Sigmoid colon (tissue), 4 donors: ENCODE results near the gene BANK1.

Source experiments
- CTCF ChIP-seq, 4 experiments: fragments of 450-650 bp in 3 of 4; fragments of 200-600 bp in 1 of 4; IDR thresholded peaks; one replicate each; pipeline ENCODE4 v1.5.1; 2016 to 2019; ENCODE audit warnings: antibody characterized with exemption in 4 of 4, mild to moderate bottlenecking in 3 of 4, moderate library complexity in 2 of 4
- EP300 ChIP-seq, 4 donors: sonication (generic); formaldehyde crosslinking; IDR thresholded peaks; one replicate each; pipeline ENCODE4 v1.6.1; 2017; ENCODE audit warnings: antibody characterized with exemption in 4 of 4
- POLR2A ChIP-seq, 2 donors: fragments of 450-650 bp; IDR thresholded peaks; one replicate each; pipeline ENCODE4 v1.6.1; 2016; ENCODE audit warnings: antibody characterized with exemption in 2 of 2, mild to moderate bottlenecking in 2 of 2, moderate library complexity in 2 of 2
- POLR2AphosphoS5 ChIP-seq, 4 donors: sonication (generic); formaldehyde crosslinking; IDR thresholded peaks; one replicate each; pipeline ENCODE4 v1.6.1; 2017; ENCODE audit warnings: antibody characterized with exemption in 4 of 4

DNA sequence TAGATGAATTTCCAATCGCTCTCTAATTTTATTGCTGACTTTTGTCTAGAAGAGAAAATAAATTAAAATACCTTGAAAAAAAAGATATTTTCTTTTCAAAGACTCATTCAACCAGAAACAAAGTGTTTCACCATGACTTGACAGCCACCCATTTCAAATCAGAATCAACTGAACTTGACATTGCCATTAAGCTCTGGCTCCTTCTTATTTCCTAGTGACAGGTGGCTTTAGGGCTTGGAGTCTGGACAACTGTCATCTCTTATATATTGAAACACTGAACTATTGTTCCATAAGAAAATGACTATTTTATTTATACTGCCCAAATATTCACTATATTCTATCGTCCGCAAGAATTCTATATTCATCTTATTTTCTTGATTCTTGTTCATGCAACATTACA lies 325.6 kb downstream of the BANK1 start:
- TF ChIP-seq EP300 (IDR thresholded peaks at IDR 0.05) (no peak), POLR2AphosphoS5 (IDR thresholded peaks at IDR 0.05) (no peak), POLR2A (IDR thresholded peaks at IDR 0.05) (no peak), CTCF (IDR thresholded peaks at IDR 0.05) (no peak)
